ENCODE data around the gene CDX1.
A peak's percentile ranks its signal among the peaks of the same experiment; 100 is the strongest.
"Not testable (repeated sequence)": the region's sequence is repeated elsewhere in the genome, so short reads cannot be mapped to it uniquely, and the experiment has no call there.

The CDX1 gene

GRCh38 chr5:150227036-150227435, 60.5 kb downstream of the CDX1 start:
- Histone ChIP-seq H4K8ac (ENCODE audit: low read depth, low read length) (no peak overlapping the region), H3K79me1 (ENCODE audit: low read length) (no peaks in the 10 kb centered on the region), H2AK5ac (ENCODE audit: low read length) (no peak overlapping the region), H3K4ac (ENCODE audit: low read depth, low read length) (no peak overlapping the region), H3K79me2 (ENCODE audit: control insufficient read depth, insufficient read depth, low read length) (no peaks in the 10 kb centered on the region), H3K4me1 (ENCODE audit: control insufficient read depth, low read depth, low read length) (peaks cover 4% of the 10 kb centered on the region), H3K9ac (ENCODE audit: low read length) (no peak overlapping the region), H3K4me3 (ENCODE audit: low read length) (no peak overlapping the region), H2BK120ac (ENCODE audit: low read depth, low read length) (no peak overlapping the region), H3K18ac (ENCODE audit: low read length) (no peak overlapping the region), H3K36me3 (ENCODE audit: control insufficient read depth, insufficient read depth, low read length) (no peaks in the 10 kb centered on the region), H2BK5ac (ENCODE audit: low read length) (no peak overlapping the region), H3K27me3 (ENCODE audit: insufficient read depth, low read length, poor library complexity) (no peaks in the 10 kb centered on the region), H3K27ac (ENCODE audit: low read depth, low read length) (no peak overlapping the region), H4K5ac (ENCODE audit: low read length) (no peak overlapping the region), H2BK15ac (replicated peaks; ENCODE audit: low read depth) (no peak overlapping the region), H3K4me2 (ENCODE audit: low read length) (no peak overlapping the region), H3K56ac (ENCODE audit: low read length) (no peak overlapping the region), H3K23ac (ENCODE audit: low read length) (no peak overlapping the region)
- no peak for DNase-seq
- no CpG with 5 or more reads among the region's 5 CpGs for WGBS (ENCODE audit: extremely low coverage, insufficient coverage, low lambda C conversion rate)

DNA sequence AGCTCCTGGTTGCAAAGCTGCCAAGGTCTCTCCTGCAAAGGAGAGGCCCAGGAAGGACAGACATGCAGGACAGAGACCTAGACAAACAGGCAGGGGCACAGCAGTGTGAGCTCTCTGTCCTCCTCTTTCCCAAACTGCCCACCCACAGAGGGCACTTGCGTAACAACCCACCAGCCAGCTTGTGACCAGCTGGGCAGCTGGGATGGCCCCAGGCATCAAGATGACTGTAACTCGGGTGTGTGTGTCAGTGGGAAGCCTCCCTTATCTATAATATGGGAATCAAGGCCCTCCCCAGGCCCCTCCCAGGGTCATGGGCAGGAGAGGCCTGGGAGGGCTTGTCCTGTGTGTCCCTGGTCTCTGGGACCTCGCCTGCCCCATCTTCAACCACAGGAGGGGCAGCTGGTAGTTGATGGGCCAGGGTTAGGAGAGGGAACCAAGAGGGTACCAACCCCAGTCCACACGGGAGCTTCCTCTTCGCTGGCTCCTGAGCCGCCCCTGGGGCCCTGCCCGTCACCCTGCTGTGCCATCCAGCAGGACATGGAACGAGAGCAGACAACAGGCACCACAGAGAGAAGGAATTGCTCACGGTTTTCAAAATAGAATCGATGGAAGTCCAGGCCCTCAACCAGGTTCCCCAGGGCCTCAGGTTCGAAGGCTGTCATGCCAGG, 61.2 kb downstream of the CDX1 start:
- Histone ChIP-seq H2BK120ac (ENCODE audit: low read depth, low read length) (no peak overlapping the region), H4K5ac (ENCODE audit: low read length) (no peak overlapping the region), H3K4me3 (ENCODE audit: low read length) (no peak overlapping the region), H3K79me2 (ENCODE audit: control insufficient read depth, insufficient read depth, low read length) (no peaks in the 10 kb centered on the region), H3K79me1 (ENCODE audit: low read length) (no peaks in the 10 kb centered on the region), H3K56ac (ENCODE audit: low read length) (no peak overlapping the region), H3K23ac (ENCODE audit: low read length) (no peak overlapping the region), H2BK15ac (replicated peaks; ENCODE audit: low read depth) (no peak overlapping the region), H3K4me2 (ENCODE audit: low read length) (no peak overlapping the region), H2BK5ac (ENCODE audit: low read length) (no peak overlapping the region), H3K18ac (ENCODE audit: low read length) (no peak overlapping the region), H3K27ac (ENCODE audit: low read depth, low read length) (no peak overlapping the region), H3K9ac (ENCODE audit: low read length) (no peak overlapping the region), H3K36me3 (ENCODE audit: control insufficient read depth, insufficient read depth, low read length) (no peaks in the 10 kb centered on the region), H2AK5ac (ENCODE audit: low read length) (no peak overlapping the region), H3K27me3 (ENCODE audit: insufficient read depth, low read length, poor library complexity) (no peaks in the 10 kb centered on the region), H3K4me1 (ENCODE audit: control insufficient read depth, low read depth, low read length) (peaks cover 4% of the 10 kb centered on the region), H3K4ac (ENCODE audit: low read depth, low read length) (no peak overlapping the region), H4K8ac (ENCODE audit: low read depth, low read length) (no peak overlapping the region)
- DNase-seq, result peak; percentile 15
- no CpG with 5 or more reads among the region's 11 CpGs for WGBS (ENCODE audit: extremely low coverage, insufficient coverage, low lambda C conversion rate)

- no peak overlapping the region for H2BK120ac ChIP-seq (ENCODE audit: low read depth, low read length)
- H3K4me3 ChIP-seq (ENCODE audit: low read length), result no peak overlapping the region
- H3K27me3 ChIP-seq (ENCODE audit: insufficient read depth, low read length, poor library complexity), result no peaks in the 10 kb centered on the region
- no peaks in the 10 kb centered on the region for H3K79me1 ChIP-seq (ENCODE audit: low read length)
- no peak overlapping the region for H4K5ac ChIP-seq (ENCODE audit: low read length)
- no peaks in the 10 kb centered on the region for H3K79me2 ChIP-seq (ENCODE audit: control insufficient read depth, insufficient read depth, low read length)
- H3K4ac ChIP-seq (ENCODE audit: low read depth, low read length), result no peak overlapping the region
- no peak overlapping the region for H3K27ac ChIP-seq (ENCODE audit: low read depth, low read length)
- H3K4me2 ChIP-seq (ENCODE audit: low read length), result no peak overlapping the region
- WGBS (ENCODE audit: extremely low coverage, insufficient coverage, low lambda C conversion rate), result no CpG with 5 or more reads among the region's 3 CpGs
- H3K23ac ChIP-seq (ENCODE audit: low read length), result no peak overlapping the region
- H2BK15ac ChIP-seq (replicated peaks; ENCODE audit: low read depth), result no peak overlapping the region
- no peak overlapping the region for H3K9ac ChIP-seq (ENCODE audit: low read length)
- no peak overlapping the region for H3K56ac ChIP-seq (ENCODE audit: low read length)
- peaks cover 4% of the 10 kb centered on the region for H3K4me1 ChIP-seq (ENCODE audit: control insufficient read depth, low read depth, low read length)
- no peak for DNase-seq
- no peak overlapping the region for H3K18ac ChIP-seq (ENCODE audit: low read length)
- no peak overlapping the region for H2AK5ac ChIP-seq (ENCODE audit: low read length)
- no peak overlapping the region for H4K8ac ChIP-seq (ENCODE audit: low read depth, low read length)
- H2BK5ac ChIP-seq (ENCODE audit: low read length), result no peak overlapping the region
- no peaks in the 10 kb centered on the region for H3K36me3 ChIP-seq (ENCODE audit: control insufficient read depth, insufficient read depth, low read length)
Observed at GRCh38 chr5:150229571-150229970, 63.0 kb downstream of the CDX1 start.

DNA sequence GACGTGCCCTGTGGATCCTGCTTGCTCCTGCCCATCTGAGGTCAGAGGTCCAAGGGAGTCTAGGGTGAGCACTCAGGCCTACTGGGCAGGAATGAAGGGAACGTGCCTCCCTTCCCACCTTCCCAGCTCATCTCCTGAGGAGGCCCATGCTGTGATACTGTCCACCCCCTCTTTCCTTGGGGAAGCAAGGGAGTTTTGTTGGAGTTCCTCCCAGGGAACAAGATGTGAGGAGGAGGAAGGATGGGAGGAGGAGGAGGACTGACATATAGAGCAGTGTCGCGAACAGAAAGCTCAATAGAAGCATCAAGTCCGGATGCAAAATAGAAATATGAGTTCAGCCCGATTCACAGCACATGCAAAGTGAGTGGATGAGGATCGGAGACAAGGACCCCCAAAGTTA, 64.3 kb downstream of the CDX1 start:
- no CpG with 5 or more reads among the region's 7 CpGs for WGBS (ENCODE audit: extremely low coverage, insufficient coverage, low lambda C conversion rate)
- H3K4me2 ChIP-seq (ENCODE audit: low read length), result no peak overlapping the region

GRCh38 chr5:150233706-150234105, 67.1 kb downstream of the CDX1 start:
- H3K9ac ChIP-seq (ENCODE audit: low read length); H3K27ac ChIP-seq (ENCODE audit: low read depth, low read length); H3K23ac ChIP-seq (ENCODE audit: low read length); H3K4me2 ChIP-seq (ENCODE audit: low read length); H4K8ac ChIP-seq (ENCODE audit: low read depth, low read length); H3K4ac ChIP-seq (ENCODE audit: low read depth, low read length); H3K79me1 ChIP-seq (ENCODE audit: low read length); H3K18ac ChIP-seq (ENCODE audit: low read length); H3K79me2 ChIP-seq (ENCODE audit: control insufficient read depth, insufficient read depth, low read length); H3K36me3 ChIP-seq (ENCODE audit: control insufficient read depth, insufficient read depth, low read length); H3K4me1 ChIP-seq (ENCODE audit: control insufficient read depth, low read depth, low read length); H3K4me3 ChIP-seq (ENCODE audit: low read length); DNase-seq; H3K27me3 ChIP-seq (ENCODE audit: insufficient read depth, low read length, poor library complexity); H2BK120ac ChIP-seq (ENCODE audit: low read depth, low read length); H3K56ac ChIP-seq (ENCODE audit: low read length); H2BK5ac ChIP-seq (ENCODE audit: low read length); H2BK15ac ChIP-seq (replicated peaks; ENCODE audit: low read depth); H2AK5ac ChIP-seq (ENCODE audit: low read length); H4K5ac ChIP-seq (ENCODE audit: low read length): not testable (repeated sequence)
- no CpG with 5 or more reads among the region's 5 CpGs for WGBS (ENCODE audit: extremely low coverage, insufficient coverage, low lambda C conversion rate)

More for the DNA sequence above, 64.3 kb downstream of the CDX1 start:
- H3K4ac ChIP-seq (ENCODE audit: low read depth, low read length), result no peak overlapping the region
- H3K23ac ChIP-seq (ENCODE audit: low read length), result no peak overlapping the region
- H3K56ac ChIP-seq (ENCODE audit: low read length), result no peak overlapping the region
- H2BK15ac ChIP-seq (replicated peaks; ENCODE audit: low read depth), result no peak overlapping the region
- H3K27ac ChIP-seq (ENCODE audit: low read depth, low read length), result no peak overlapping the region
- H3K79me1 ChIP-seq (ENCODE audit: low read length), result no peaks in the 10 kb centered on the region
- no peak overlapping the region for H3K9ac ChIP-seq (ENCODE audit: low read length)
- no peaks in the 10 kb centered on the region for H3K36me3 ChIP-seq (ENCODE audit: control insufficient read depth, insufficient read depth, low read length)
- H2BK5ac ChIP-seq (ENCODE audit: low read length), result no peak overlapping the region
- H3K18ac ChIP-seq (ENCODE audit: low read length), result no peak overlapping the region
- no peak overlapping the region for H4K5ac ChIP-seq (ENCODE audit: low read length)
- H3K27me3 ChIP-seq (ENCODE audit: insufficient read depth, low read length, poor library complexity), result no peaks in the 10 kb centered on the region
- peaks cover 4% of the 10 kb centered on the region for H3K4me1 ChIP-seq (ENCODE audit: control insufficient read depth, low read depth, low read length)
- H2AK5ac ChIP-seq (ENCODE audit: low read length), result no peak overlapping the region
- no peaks in the 10 kb centered on the region for H3K79me2 ChIP-seq (ENCODE audit: control insufficient read depth, insufficient read depth, low read length)
- no peak for DNase-seq
- no peak overlapping the region for H3K4me3 ChIP-seq (ENCODE audit: low read length)
- no peak overlapping the region for H4K8ac ChIP-seq (ENCODE audit: low read depth, low read length)
- no peak overlapping the region for H2BK120ac ChIP-seq (ENCODE audit: low read depth, low read length)
